Fibroblast of lung (primary cell): ENCODE data around the gene GPSM1. TPM values are rescaled to one million over a fixed set of nuclear protein-coding genes. Genes with fewer than 3 reads are reported as not detected.

Experiments
- DNase-seq, 2 donors: peaks; one replicate each; pipeline versions ENCODE4 v3.0.0 to v3.0.0-alpha.2; 2010; ENCODE audit warnings: low read depth in 2 of 2
- H2AFZ ChIP-seq: 2 replicates; pipeline ENCODE4 v1.5.1; 2012; ENCODE audit warnings: low read length, control low read depth, inconsistent platforms
- H3K27ac ChIP-seq: 2 replicates; pipeline ENCODE4 v1.5.1; 2011; ENCODE audit warnings: low read length, control low read depth; ENCODE audit not compliant: insufficient read depth
- H3K27me3 ChIP-seq: 2 replicates; pipeline ENCODE4 v1.5.1; 2011; ENCODE audit warnings: mild to moderate bottlenecking, low read length; ENCODE audit not compliant: control insufficient read depth, insufficient read depth
- H3K36me3 ChIP-seq: 2 replicates; pipeline ENCODE4 v1.5.1; 2011; ENCODE audit warnings: low read length; ENCODE audit not compliant: control insufficient read depth, insufficient read depth
- H3K4me1 ChIP-seq: 2 replicates; pipeline ENCODE4 v1.5.1; 2011; ENCODE audit warnings: low read length; ENCODE audit not compliant: control insufficient read depth, insufficient read depth; ENCODE audit errors: extremely low read depth
- H3K4me2 ChIP-seq: 2 replicates; pipeline ENCODE4 v1.5.1; 2011; ENCODE audit warnings: low read length, control low read depth; ENCODE audit not compliant: insufficient read depth; ENCODE audit errors: extremely low read depth
- H3K4me3 ChIP-seq, 4 experiments: fragments of 200-600 bp in 1 of 4; sonication (generic) in 1 of 4; replicated peaks in 1 of 4; 2 replicates each; pipeline ENCODE4 v1.5.1; 2011 to 2016; ENCODE audit warnings: low read length in 4 of 4, low read depth in 3 of 4, mild to moderate bottlenecking in 3 of 4, control low read depth in 2 of 4, inconsistent platforms in 1 of 4, mixed read lengths in 1 of 4; ENCODE audit not compliant: insufficient read depth in 1 of 4; ENCODE audit errors: control extremely low read depth in 1 of 4
- H3K79me2 ChIP-seq: 2 replicates; pipeline ENCODE4 v1.5.1; 2012; ENCODE audit warnings: mild to moderate bottlenecking, low read length, inconsistent platforms; ENCODE audit not compliant: control insufficient read depth, insufficient read depth
- H3K9ac ChIP-seq: 2 replicates; pipeline ENCODE4 v1.5.1; 2011; ENCODE audit warnings: mild to moderate bottlenecking, low read length, control low read depth; ENCODE audit not compliant: insufficient read depth
- H3K9me3 ChIP-seq: 2 replicates; pipeline ENCODE4 v1.5.1; 2012; ENCODE audit warnings: low read depth, low read length; ENCODE audit not compliant: control insufficient read depth, insufficient read depth
- H4K20me1 ChIP-seq: 2 replicates; pipeline ENCODE4 v1.5.1; 2011; ENCODE audit warnings: low read length; ENCODE audit not compliant: control insufficient read depth, insufficient read depth; ENCODE audit errors: extremely low read depth
- EZH2 ChIP-seq: IDR thresholded peaks from 2 replicates; pipeline ENCODE4 v1.5.1; 2012; ENCODE audit warnings: low read length, control low read depth, mild to moderate bottlenecking; ENCODE audit errors: missing control alignments
- polyA plus RNA-seq, 2 donors: library from polyadenylated mRNA; depleted of rRNA in 1 of 2; stranded (reverse) in 1 of 2; unstranded in 1 of 2; fragments of >200 nt; gene quantifications; 2 replicates each; pipeline ENCODE4 v1.2.1, GENCODE V29; 2011 to 2012; ENCODE audit warnings: missing spikeins in 1 of 2
- total RNA-seq: library from RNA; depleted of rRNA; stranded (reverse); fragments of >200 nt; gene quantifications from 2 replicates; pipeline ENCODE4 v1.2.1, GENCODE V29; 2014
- TF ChIP-seq, protein P1 (sequence below), 2 donors: IDR thresholded peaks in 1 of 2; conservative IDR thresholded peaks in 1 of 2; 1 replicate in 1 of 2; 2 replicates in 1 of 2; pipeline ENCODE4 v1.5.1; 2011 to 2012; ENCODE audit warnings: low read length in 2 of 2, control low read depth in 1 of 2, inconsistent platforms in 1 of 2, low read depth in 1 of 2, mild to moderate bottlenecking in 1 of 2

Gene GPSM1
- total and polyA plus RNA-seq, 2 donors (not counting 1 experiment from before 2014, with no cell fraction given), result 15.8 to 60.3 TPM

DNA sequence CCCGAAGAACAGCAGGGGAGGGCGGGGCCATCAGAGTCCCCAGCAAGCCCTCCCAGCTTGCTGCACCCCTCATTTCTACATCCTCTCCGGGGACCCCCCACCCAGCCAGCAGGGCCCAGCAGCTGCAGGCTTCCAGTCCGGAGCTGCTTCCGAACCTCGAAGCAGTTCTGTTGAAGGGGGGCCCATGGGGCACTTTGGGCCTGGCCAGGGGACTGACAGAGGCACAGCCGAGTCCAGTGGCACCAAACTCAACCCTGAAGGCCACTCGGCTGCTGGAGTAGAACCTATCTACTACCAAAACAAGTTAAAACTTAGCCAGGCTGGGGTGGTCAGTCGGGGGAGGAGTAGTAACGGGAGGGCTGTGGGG lies 15.3 kb upstream of the GPSM1 start:
- Histone ChIP-seq H2AFZ (no peak overlapping the region), H4K20me1 (no peaks in the 10 kb centered on the region), H3K27ac (no peak overlapping the region), H3K79me2 (no peaks in the 10 kb centered on the region), H3K4me3 (no peak overlapping the region), H3K9me3 (no peaks in the 10 kb centered on the region), H3K4me1 (no peaks in the 10 kb centered on the region), H3K4me2 (no peak overlapping the region), H3K9ac (no peak overlapping the region), H3K27me3 (no peaks in the 10 kb centered on the region), H3K36me3 (no peaks in the 10 kb centered on the region)
- TF ChIP-seq, protein P1, sequence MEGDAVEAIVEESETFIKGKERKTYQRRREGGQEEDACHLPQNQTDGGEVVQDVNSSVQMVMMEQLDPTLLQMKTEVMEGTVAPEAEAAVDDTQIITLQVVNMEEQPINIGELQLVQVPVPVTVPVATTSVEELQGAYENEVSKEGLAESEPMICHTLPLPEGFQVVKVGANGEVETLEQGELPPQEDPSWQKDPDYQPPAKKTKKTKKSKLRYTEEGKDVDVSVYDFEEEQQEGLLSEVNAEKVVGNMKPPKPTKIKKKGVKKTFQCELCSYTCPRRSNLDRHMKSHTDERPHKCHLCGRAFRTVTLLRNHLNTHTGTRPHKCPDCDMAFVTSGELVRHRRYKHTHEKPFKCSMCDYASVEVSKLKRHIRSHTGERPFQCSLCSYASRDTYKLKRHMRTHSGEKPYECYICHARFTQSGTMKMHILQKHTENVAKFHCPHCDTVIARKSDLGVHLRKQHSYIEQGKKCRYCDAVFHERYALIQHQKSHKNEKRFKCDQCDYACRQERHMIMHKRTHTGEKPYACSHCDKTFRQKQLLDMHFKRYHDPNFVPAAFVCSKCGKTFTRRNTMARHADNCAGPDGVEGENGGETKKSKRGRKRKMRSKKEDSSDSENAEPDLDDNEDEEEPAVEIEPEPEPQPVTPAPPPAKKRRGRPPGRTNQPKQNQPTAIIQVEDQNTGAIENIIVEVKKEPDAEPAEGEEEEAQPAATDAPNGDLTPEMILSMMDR (conservative IDR thresholded peaks at IDR 0.05 in 1 of 2, IDR thresholded peaks at IDR 0.05 in 1 of 2; ENCODE audit: low read depth in 1 of 2, low read length in 2 of 2), result no peak
- DNase-seq, result no peak

DNA sequence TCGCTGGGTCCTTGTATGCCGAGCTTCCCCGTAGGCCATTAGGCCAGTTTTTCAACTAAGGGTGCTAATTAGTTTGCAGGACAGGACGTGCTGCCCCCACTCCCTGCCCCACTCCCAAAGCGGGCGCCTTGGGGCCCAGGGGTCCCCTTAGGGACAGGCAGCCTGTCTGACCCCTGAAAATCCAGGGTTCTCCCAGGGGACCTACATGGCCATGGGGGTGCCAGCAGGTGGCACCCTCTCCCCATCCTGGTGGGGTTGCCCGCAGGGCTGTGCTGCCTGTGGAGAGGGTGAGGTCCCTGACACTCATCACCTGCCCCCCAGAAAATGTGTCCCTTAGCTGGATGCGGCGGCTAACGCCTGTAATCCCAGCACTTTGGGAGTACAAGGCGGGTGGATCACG lies 14.9 kb upstream of the GPSM1 start:
- H2AFZ ChIP-seq, result no peak overlapping the region
- H3K79me2 ChIP-seq, result no peaks in the 10 kb centered on the region
- no peak for TF ChIP-seq EZH2
- TF ChIP-seq, protein P1 (conservative IDR thresholded peaks at IDR 0.05 in 1 of 2, IDR thresholded peaks at IDR 0.05 in 1 of 2; ENCODE audit: low read depth in 1 of 2, low read length in 2 of 2), result peak; percentile 69 to 86
- no peak overlapping the region for H3K9ac ChIP-seq
- H3K9me3 ChIP-seq, result no peaks in the 10 kb centered on the region
- H4K20me1 ChIP-seq, result no peaks in the 10 kb centered on the region
- no peak overlapping the region for H3K4me3 ChIP-seq
- no peaks in the 10 kb centered on the region for H3K4me1 ChIP-seq
- DNase-seq, result peak; percentile 32 to 68
- no peak overlapping the region for H3K27ac ChIP-seq
- no peak overlapping the region for H3K4me2 ChIP-seq
- H3K27me3 ChIP-seq, result no peaks in the 10 kb centered on the region
- no peaks in the 10 kb centered on the region for H3K36me3 ChIP-seq

DNA sequence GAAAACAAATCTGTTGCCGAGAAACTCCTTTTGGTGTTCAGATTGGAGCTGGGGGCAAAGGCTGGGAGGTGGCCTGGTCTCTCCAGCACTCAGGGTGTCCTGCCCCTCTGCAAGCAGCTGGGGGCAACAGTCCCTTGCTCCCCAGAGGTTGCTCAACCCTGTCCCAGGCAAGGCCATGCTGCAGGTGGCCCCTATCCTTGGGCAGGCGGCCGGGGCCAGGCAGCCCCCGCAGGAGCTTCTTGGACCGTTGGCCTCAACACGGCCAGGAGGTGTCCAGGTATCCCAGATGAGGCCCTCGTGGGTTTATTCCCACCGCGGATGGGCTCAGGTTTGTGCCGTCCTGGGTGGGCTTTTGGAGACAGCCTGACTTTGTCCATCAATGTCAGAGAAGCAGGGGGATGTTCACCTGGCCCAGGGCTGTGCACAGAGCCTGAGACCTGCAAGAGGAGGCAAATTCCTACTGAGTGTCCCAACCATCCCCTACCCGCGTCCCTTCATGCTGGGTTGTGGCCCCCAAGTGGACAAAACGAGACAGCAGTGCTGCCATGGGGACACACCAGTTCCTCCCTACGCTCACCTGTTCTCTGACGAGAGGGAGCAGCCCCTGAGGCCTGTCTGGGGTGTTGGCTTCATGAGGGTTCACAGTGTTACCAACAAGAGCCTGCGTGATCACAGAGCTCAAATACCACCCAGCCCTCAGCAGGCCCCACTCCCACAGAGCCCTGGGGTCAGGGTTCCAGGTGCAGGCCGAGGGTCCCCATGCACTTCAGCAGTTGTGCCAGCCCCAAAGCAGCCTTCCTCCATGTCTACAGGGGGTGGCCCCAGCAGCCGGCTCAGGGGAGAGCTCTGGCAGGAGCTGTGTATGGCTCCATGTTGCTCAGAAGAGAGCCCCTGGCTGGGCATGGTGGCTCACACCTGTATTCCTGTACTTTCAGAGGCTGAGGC lies 14.0 kb upstream of the GPSM1 start:
- Histone ChIP-seq H4K20me1 (no peaks in the 10 kb centered on the region), H3K36me3 (no peaks in the 10 kb centered on the region), H3K9me3 (no peaks in the 10 kb centered on the region), H2AFZ (no peak overlapping the region), H3K79me2 (no peaks in the 10 kb centered on the region), H3K27me3 (no peaks in the 10 kb centered on the region), H3K9ac (no peak overlapping the region), H3K27ac (no peak overlapping the region), H3K4me2 (no peak overlapping the region), H3K4me1 (no peaks in the 10 kb centered on the region), H3K4me3 (no peak overlapping the region)
- TF ChIP-seq, protein P1 (conservative IDR thresholded peaks at IDR 0.05 in 1 of 2, IDR thresholded peaks at IDR 0.05 in 1 of 2; ENCODE audit: low read depth in 1 of 2, low read length in 2 of 2), result no peak
- no peak for TF ChIP-seq EZH2
- DNase-seq, result no peak
